HepG2 (cell line): ENCODE results near the gene GCM1. TPM values are rescaled to one million over a fixed set of nuclear protein-coding genes. Genes with fewer than 3 reads are reported as not detected.

Source experiments
- ATAC-seq: fragments of 200-7000 bp; cut with Tn5 transposase; 3 replicates; pipeline ENCODE4 v1.9.1; 2020; ENCODE audit warnings: mild to moderate bottlenecking, moderate library complexity
- BruUV-seq: library from RNA; stranded (reverse); fragments of 400-500 nt; replicated peaks from 2 replicates; lab custom pipeline; 2021; lab: Mats Ljungman, UMichigan
- CTCF ChIA-PET: fragments of 300-600 bp; formaldehyde crosslinking; extraction: SDS; loops from one replicate; lab custom pipeline; 2021; ENCODE audit warnings: low total read pairs, inconsistent platforms, low intra/inter-chr PET ratio; lab: Yijun Ruan, JAX
- POLR2A ChIA-PET: fragments of 350-600 bp; sonication (Branson Sonifier 250); formaldehyde crosslinking; loops from one replicate; lab custom pipeline; 2020; ENCODE audit warnings: antibody characterized with exemption, inconsistent platforms; lab: Yijun Ruan, JAX
- DNase-seq: peaks from one replicate; pipeline ENCODE4 v3.0.0-alpha.2; 2015; ENCODE audit warnings: low spot score
- FAIRE-seq: peaks from 3 replicates; lab custom pipeline; 2011; peaks lifted over from hg19 to GRCh38; lab: Jason Lieb, UNC
- H2AFZ ChIP-seq: one replicate; pipeline ENCODE4 v1.6.1; 2011; ENCODE audit warnings: low read length, inconsistent platforms
- H3K27ac ChIP-seq: fragments of 300-600 bp; 3 replicates; pipeline ENCODE4 v1.8.0; 2011; ENCODE audit warnings: mixed run types, mild to moderate bottlenecking, mixed read lengths, low read length, inconsistent platforms; ENCODE audit not compliant: insufficient read depth; ENCODE audit errors: extremely low read length
- H3K27me3 ChIP-seq, 2 experiments: fragments of 200-600 bp in 1 of 2; 2 replicates in 1 of 2; 3 replicates in 1 of 2; pipeline versions ENCODE4 v1.6.0 to v1.8.0; 2011; ENCODE audit warnings: low read length in 2 of 2, mild to moderate bottlenecking in 2 of 2, moderate library complexity in 2 of 2, inconsistent platforms in 1 of 2; ENCODE audit not compliant: insufficient read depth in 2 of 2, control insufficient read depth in 1 of 2
- H3K36me3 ChIP-seq, 2 experiments: fragments of 200-600 bp in 1 of 2; replicated peaks in 1 of 2; 2 replicates in 1 of 2; 3 replicates in 1 of 2; pipeline versions ENCODE4 v1.5.1 to v1.8.0; 2011; ENCODE audit warnings: low read length in 2 of 2, inconsistent platforms in 1 of 2; ENCODE audit not compliant: insufficient read depth in 2 of 2, control insufficient read depth in 1 of 2
- H3K4me1 ChIP-seq: 2 replicates; pipeline ENCODE4 v1.5.1; 2012; ENCODE audit warnings: low read length, inconsistent platforms; ENCODE audit not compliant: insufficient read depth
- H3K4me2 ChIP-seq: 2 replicates; pipeline ENCODE4 v1.6.0; 2011; ENCODE audit warnings: low read depth, low read length, inconsistent platforms
- H3K4me3 ChIP-seq, 3 experiments: fragments of 200-600 bp in 1 of 3; sonication (generic), shearing (Covaris generic) in 1 of 3; replicated peaks in 1 of 3; 2 replicates each; pipeline ENCODE4 v1.5.1; 2011 to 2016; ENCODE audit warnings: low read length in 3 of 3, inconsistent platforms in 2 of 3, low read depth in 2 of 3, mild to moderate bottlenecking in 2 of 3, control low read depth in 1 of 3, mixed read lengths in 1 of 3; ENCODE audit not compliant: insufficient read depth in 1 of 3
- H3K79me2 ChIP-seq: one replicate; pipeline ENCODE4 v1.6.1; 2011; ENCODE audit warnings: low read length, inconsistent platforms; ENCODE audit not compliant: insufficient read depth
- H3K9ac ChIP-seq: 2 replicates; pipeline ENCODE4 v1.6.0; 2011; ENCODE audit warnings: mild to moderate bottlenecking, low read depth, low read length, inconsistent platforms; ENCODE audit not compliant: insufficient read depth
- H3K9me3 ChIP-seq: 2 replicates; pipeline ENCODE4 v1.5.1; 2012; ENCODE audit warnings: mild to moderate bottlenecking, low read length
- H4K20me1 ChIP-seq: 2 replicates; pipeline ENCODE4 v1.6.0; 2011; ENCODE audit warnings: inconsistent platforms, mild to moderate bottlenecking, low read length, moderate library complexity; ENCODE audit not compliant: insufficient read depth
- GPN1 ChIP-seq: sonication (generic); formaldehyde crosslinking; IDR thresholded peaks from 2 replicates; pipeline ENCODE4 v1.5.1; 2020; ENCODE audit warnings: missing genetic modification reagents, borderline replicate concordance
- HCFC1 ChIP-seq: fragments of 150-350 bp; IDR thresholded peaks from 2 replicates; pipeline ENCODE4 v1.6.1; 2014; ENCODE audit warnings: low read depth, low read length
- KLF11 ChIP-seq: IDR thresholded peaks from 2 replicates; pipeline ENCODE4 v1.6.1; 2016; ENCODE audit warnings: missing compliant biosample characterization
- MIER2 ChIP-seq: IDR thresholded peaks from 2 replicates; pipeline ENCODE4 v1.6.1; 2016; ENCODE audit warnings: missing biosample characterization, missing genetic modification reagents
- MLLT10 ChIP-seq: sonication (generic); formaldehyde crosslinking; IDR thresholded peaks from 2 replicates; pipeline ENCODE4 v1.4.0; 2020; ENCODE audit warnings: missing genetic modification reagents
- NFIB ChIP-seq: sonication (generic); formaldehyde crosslinking; IDR thresholded peaks from 2 replicates; pipeline ENCODE4 v1.9.0; 2021; ENCODE audit warnings: missing genetic modification reagents, mild to moderate bottlenecking, borderline replicate concordance
- SKI ChIP-seq: fragments of 450-650 bp; IDR thresholded peaks from one replicate; pipeline ENCODE4 v1.6.1; 2018; ENCODE audit warnings: mild to moderate bottlenecking; ENCODE audit not compliant: partially characterized antibody
- ZBTB38 ChIP-seq: sonication (generic); formaldehyde crosslinking; IDR thresholded peaks from 2 replicates; pipeline ENCODE4 v1.5.1; 2020; ENCODE audit warnings: mild to moderate bottlenecking, missing genetic modification reagents
- ZBTB4 ChIP-seq: sonication (generic); formaldehyde crosslinking; IDR thresholded peaks from 2 replicates; pipeline ENCODE4 v1.4.0; 2020; ENCODE audit warnings: missing genetic modification reagents, mild to moderate bottlenecking, borderline replicate concordance
- ZNF160 ChIP-seq: sonication (generic); formaldehyde crosslinking; IDR thresholded peaks from 2 replicates; pipeline ENCODE4 v1.8.0; 2022; ENCODE audit warnings: mild to moderate bottlenecking, inconsistent platforms, missing genetic modification reagents
- ZNF253 ChIP-seq: sonication (generic); formaldehyde crosslinking; IDR thresholded peaks from 2 replicates; pipeline ENCODE4 v1.8.0; 2022; ENCODE audit warnings: mild to moderate bottlenecking, missing genetic modification reagents, borderline replicate concordance
- ZNF263 ChIP-seq: sonication (generic); formaldehyde crosslinking; IDR thresholded peaks from 2 replicates; pipeline ENCODE4 v1.4.0; 2020; ENCODE audit warnings: missing genetic modification reagents
- ZNF713 ChIP-seq: sonication (generic); formaldehyde crosslinking; IDR thresholded peaks from 2 replicates; pipeline ENCODE4 v1.4.0; 2020; ENCODE audit warnings: mild to moderate bottlenecking, missing genetic modification reagents
- WGBS: methylation state at CpG from one replicate; pipeline ENCODE4 v1.1.6; 2017; ENCODE audit warnings: low lambda C conversion rate; 5-methylcytosine and 5-hydroxymethylcytosine counted together
- in situ Hi-C: cut with HindIII; loops from 2 replicates; pipeline ENCODE4 v1.10.0; 2017; ENCODE audit warnings: low pct_unique_long_range_greater_than_20kb; ENCODE audit not compliant: extremely low pct_ligation_motif_present
- intact Hi-C: fragments of 100-400 bp; cut with micrococcal nuclease; formaldehyde crosslinking; loops from one replicate; pipeline ENCODE4 v1.10.0; 2022; ENCODE audit not compliant: unreplicated experiment
- polyA plus RNA-seq, 8 experiments: library from polyadenylated mRNA; depleted of rRNA in 3 of 8; stranded (reverse) in 7 of 8; unstranded in 1 of 8; fragments of >200 nt; fragmentation: Illumina TruSeq in 4 of 8; extraction: Trizol in 4 of 8; gene quantifications; 2 replicates each; pipeline versions ENCODE4 v1.2.1 to v1.2.3, GENCODE V29; 2011 to 2016; ENCODE audit warnings: low read depth in 4 of 8, missing spikeins in 1 of 8, mixed read lengths in 1 of 8; ENCODE audit not compliant: insufficient read depth in 1 of 8
- total RNA-seq, 5 experiments: library from RNA; depleted of rRNA; stranded (reverse); fragments of >200 nt; fragmentation: Illumina TruSeq; extraction: Trizol; gene quantifications; 2 replicates each; pipeline ENCODE4 v1.2.3, GENCODE V29; 2016; ENCODE audit warnings: low read depth in 1 of 5

The GCM1 gene
- total and polyA plus RNA-seq, 2 of the 13 experiments (the other 11 are each of a cell fraction or from before 2014, with no cell fraction given) = 0.04 to 0.13 TPM

- 53% methylated on average over 3 of the region's 3 CpGs for WGBS
- ChIA-PET CTCF (no interaction called here), POLR2A (no interaction called here)
- intact Hi-C loops (no loop called here), in situ Hi-C loops (loop anchor here (25.0 kb wide), 1 partner anchor 551 kb away; no protein-coding TSS in a partner anchor)
- no peaks in the 10 kb centered on the region for H3K4me1 ChIP-seq
- H3K27ac ChIP-seq = no peak overlapping the region
- H3K79me2 ChIP-seq = no peaks in the 10 kb centered on the region
- H3K9ac ChIP-seq = no peak overlapping the region
- no TSS peak for BruUV-seq
- no peaks in the 10 kb centered on the region for H4K20me1 ChIP-seq
- no peak overlapping the region for H2AFZ ChIP-seq
- no peak for DNase-seq
- no peaks in the 10 kb centered on the region for H3K27me3 ChIP-seq
- TF ChIP-seq ZNF713 (CRISPR knock-in tag) = no peak
- TF ChIP-seq NFIB = no peak
- no peak for TF ChIP-seq ZBTB4 (CRISPR knock-in tag)
- no peak for TF ChIP-seq GPN1 (CRISPR knock-in tag)
- no peak for TF ChIP-seq MIER2
- no peak for TF ChIP-seq KLF11 (CRISPR knock-in tag)
- TF ChIP-seq SKI = no peak
- TF ChIP-seq HCFC1 = no peak
- no peak for TF ChIP-seq ZBTB38 (CRISPR knock-in tag)
- TF ChIP-seq ZNF263 (CRISPR knock-in tag) = no peak
- no peak for TF ChIP-seq ZNF253 (CRISPR knock-in tag)
- no peak for TF ChIP-seq MLLT10 (CRISPR knock-in tag)
- TF ChIP-seq ZNF160 = no peak
- H3K36me3 ChIP-seq = no peaks in the 10 kb centered on the region
- no peak for ATAC-seq
- no peak for FAIRE-seq
- H3K4me2 ChIP-seq = no peak overlapping the region
- no peak overlapping the region for H3K4me3 ChIP-seq
- no peaks in the 10 kb centered on the region for H3K9me3 ChIP-seq
These were observed 12.9 kb upstream of the GCM1 start for GRCh38 chr6:53161481-53162009.
